HepG2 (cell line): ENCODE results near the gene SYNM. TPM values are rescaled to one million over a fixed set of nuclear protein-coding genes. Genes with fewer than 3 reads are reported as not detected.

Source experiments
- ATF6 ChIP-seq: sonication (generic); formaldehyde crosslinking; conservative IDR thresholded peaks from 2 replicates; pipeline ENCODE4 v1.4.0; 2020; ENCODE audit warnings: missing genetic modification reagents
- ATRX ChIP-seq: sonication (generic); formaldehyde crosslinking; IDR thresholded peaks from 2 replicates; pipeline ENCODE4 v1.4.0; 2020; ENCODE audit warnings: missing genetic modification reagents, borderline replicate concordance
- FIP1L1 ChIP-seq: fragments of 200-400 bp; formaldehyde crosslinking; IDR thresholded peaks from 2 replicates; pipeline ENCODE4 v1.6.1; 2018; ENCODE audit warnings: low read depth, mild to moderate bottlenecking, low read length, moderate library complexity, borderline replicate concordance; ENCODE audit not compliant: insufficient read depth
- FOXA3 ChIP-seq: IDR thresholded peaks from 2 replicates; pipeline ENCODE4 v1.6.1; 2016; ENCODE audit warnings: missing genetic modification reagents, missing compliant biosample characterization
- GABPA ChIP-seq, 2 experiments: IDR thresholded peaks; 2 replicates each; pipeline ENCODE4 v1.6.1; 2011 to 2016; ENCODE audit warnings: low read depth in 2 of 2, low read length in 1 of 2, missing biosample characterization in 1 of 2, missing genetic modification characterization in 1 of 2
- GZF1 ChIP-seq: sonication (generic); formaldehyde crosslinking; IDR thresholded peaks from 2 replicates; pipeline ENCODE4 v1.5.1; 2020; ENCODE audit warnings: mild to moderate bottlenecking, missing genetic modification reagents
- IKZF5 ChIP-seq: IDR thresholded peaks from 2 replicates; pipeline ENCODE4 v1.6.1; 2018; ENCODE audit warnings: missing genetic modification reagents, mild to moderate bottlenecking, missing compliant biosample characterization
- MAX ChIP-seq: IDR thresholded peaks from 2 replicates; pipeline ENCODE4 v1.6.1; 2012; ENCODE audit warnings: inconsistent platforms
- MZF1 ChIP-seq: sonication (generic); formaldehyde crosslinking; IDR thresholded peaks from 2 replicates; pipeline ENCODE4 v1.8.1; 2023; ENCODE audit warnings: mild to moderate bottlenecking, missing genetic modification reagents, borderline replicate concordance
- PAF1 ChIP-seq: IDR thresholded peaks from 2 replicates; pipeline ENCODE4 v1.6.1; 2016; ENCODE audit warnings: missing genetic modification reagents, missing compliant biosample characterization
- ZHX1 ChIP-seq: sonication (generic); formaldehyde crosslinking; IDR thresholded peaks from 2 replicates; pipeline ENCODE4 v1.8.1; 2022; ENCODE audit warnings: low read depth, mild to moderate bottlenecking, missing genetic modification reagents
- ZNF101 ChIP-seq: sonication (generic); formaldehyde crosslinking; IDR thresholded peaks from 2 replicates; pipeline ENCODE4 v1.4.0; 2020; ENCODE audit warnings: mild to moderate bottlenecking, low read depth, missing genetic modification reagents, borderline replicate concordance
- ZNF136 ChIP-seq: sonication (generic); formaldehyde crosslinking; IDR thresholded peaks from 2 replicates; pipeline ENCODE4 v1.8.1; 2022; ENCODE audit warnings: low read depth, mild to moderate bottlenecking, moderate library complexity, missing genetic modification reagents
- ZNF276 ChIP-seq: sonication (generic); formaldehyde crosslinking; IDR thresholded peaks from 2 replicates; pipeline ENCODE4 v1.4.0; 2020; ENCODE audit warnings: mild to moderate bottlenecking, low read depth, missing genetic modification reagents
- ZNF761 ChIP-seq: sonication (generic); formaldehyde crosslinking; conservative IDR thresholded peaks from 2 replicates; pipeline ENCODE4 v1.4.0; 2020; ENCODE audit warnings: mild to moderate bottlenecking, missing genetic modification reagents
- ZSCAN22 ChIP-seq: sonication (generic); formaldehyde crosslinking; IDR thresholded peaks from 2 replicates; pipeline ENCODE4 v1.4.0; 2020; ENCODE audit warnings: mild to moderate bottlenecking, missing genetic modification reagents
- polyA plus RNA-seq, 8 experiments: library from polyadenylated mRNA; depleted of rRNA in 3 of 8; stranded (reverse) in 7 of 8; unstranded in 1 of 8; fragments of >200 nt; fragmentation: Illumina TruSeq in 4 of 8; extraction: Trizol in 4 of 8; gene quantifications; 2 replicates each; pipeline versions ENCODE4 v1.2.1 to v1.2.3, GENCODE V29; 2011 to 2016; ENCODE audit warnings: low read depth in 4 of 8, missing spikeins in 1 of 8, mixed read lengths in 1 of 8; ENCODE audit not compliant: insufficient read depth in 1 of 8
- total RNA-seq, 5 experiments: library from RNA; depleted of rRNA; stranded (reverse); fragments of >200 nt; fragmentation: Illumina TruSeq; extraction: Trizol; gene quantifications; 2 replicates each; pipeline ENCODE4 v1.2.3, GENCODE V29; 2016; ENCODE audit warnings: low read depth in 1 of 5
- TF ChIP-seq, protein P1 (sequence below): sonication (generic); formaldehyde crosslinking; IDR thresholded peaks from 2 replicates; pipeline ENCODE4 v1.4.0; 2020; ENCODE audit warnings: missing genetic modification reagents, mild to moderate bottlenecking, borderline replicate concordance
- TF ChIP-seq, protein P2 (sequence below): IDR thresholded peaks from 2 replicates; pipeline ENCODE4 v1.6.1; 2016; ENCODE audit warnings: low read depth

SYNM gene
- total and polyA plus RNA-seq, 2 of the 13 experiments (the other 11 are each of a cell fraction or from before 2014, with no cell fraction given): 1.1 to 3.7 TPM

DNA sequence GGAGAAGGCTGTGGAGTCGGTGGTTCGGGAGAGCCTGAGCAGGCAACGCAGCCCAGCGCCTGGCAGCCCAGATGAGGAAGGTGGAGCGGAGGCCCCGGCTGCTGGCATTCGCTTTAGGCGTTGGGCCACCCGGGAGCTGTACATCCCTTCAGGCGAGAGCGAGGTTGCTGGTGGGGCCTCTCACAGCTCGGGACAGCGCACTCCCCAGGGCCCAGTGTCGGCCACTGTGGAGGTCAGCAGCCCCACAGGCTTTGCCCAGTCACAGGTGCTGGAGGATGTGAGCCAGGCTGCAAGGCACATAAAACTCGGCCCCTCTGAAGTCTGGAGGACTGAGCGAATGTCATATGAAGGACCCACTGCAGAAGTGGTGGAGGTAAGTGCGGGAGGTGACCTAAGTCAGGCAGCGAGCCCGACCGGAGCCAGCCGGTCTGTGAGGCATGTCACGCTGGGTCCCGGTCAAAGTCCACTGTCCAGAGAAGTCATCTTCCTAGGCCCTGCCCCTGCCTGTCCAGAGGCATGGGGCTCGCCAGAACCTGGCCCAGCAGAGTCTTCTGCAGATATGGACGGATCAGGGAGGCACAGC lies 26.7 kb downstream of the SYNM start (continued):
- TF ChIP-seq, protein P1, sequence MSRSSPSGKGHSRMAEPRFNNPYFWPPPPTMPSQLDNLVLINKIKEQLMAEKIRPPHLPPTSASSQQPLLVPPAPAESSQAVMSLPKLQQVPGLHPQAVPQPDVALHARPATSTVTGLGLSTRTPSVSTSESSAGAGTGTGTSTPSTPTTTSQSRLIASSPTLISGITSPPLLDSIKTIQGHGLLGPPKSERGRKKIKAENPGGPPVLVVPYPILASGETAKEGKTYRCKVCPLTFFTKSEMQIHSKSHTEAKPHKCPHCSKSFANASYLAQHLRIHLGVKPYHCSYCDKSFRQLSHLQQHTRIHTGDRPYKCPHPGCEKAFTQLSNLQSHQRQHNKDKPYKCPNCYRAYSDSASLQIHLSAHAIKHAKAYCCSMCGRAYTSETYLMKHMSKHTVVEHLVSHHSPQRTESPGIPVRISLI: no peak
- TF ChIP-seq ZNF136 (CRISPR knock-in tag) (no peak), PAF1 (CRISPR knock-in tag) (no peak), ZNF101 (CRISPR knock-in tag) (no peak), ATF6 (CRISPR knock-in tag) (no peak), ATRX (CRISPR knock-in tag) (no peak), IKZF5 (no peak), GZF1 (no peak), MAX (peak; percentile 68), ZNF276 (CRISPR knock-in tag) (no peak), GABPA (IDR thresholded peaks at IDR 0.05; ENCODE audit: low read depth, low read length) (no peak), GABPA (CRISPR knock-in tag; IDR thresholded peaks at IDR 0.05; ENCODE audit: low read depth) (no peak), FIP1L1 (no peak), MZF1 (CRISPR knock-in tag) (no peak), FOXA3 (CRISPR knock-in tag) (no peak), ZSCAN22 (CRISPR knock-in tag) (no peak), ZNF761 (CRISPR knock-in tag) (no peak), ZHX1 (CRISPR knock-in tag) (no peak)
- TF ChIP-seq, protein P2, sequence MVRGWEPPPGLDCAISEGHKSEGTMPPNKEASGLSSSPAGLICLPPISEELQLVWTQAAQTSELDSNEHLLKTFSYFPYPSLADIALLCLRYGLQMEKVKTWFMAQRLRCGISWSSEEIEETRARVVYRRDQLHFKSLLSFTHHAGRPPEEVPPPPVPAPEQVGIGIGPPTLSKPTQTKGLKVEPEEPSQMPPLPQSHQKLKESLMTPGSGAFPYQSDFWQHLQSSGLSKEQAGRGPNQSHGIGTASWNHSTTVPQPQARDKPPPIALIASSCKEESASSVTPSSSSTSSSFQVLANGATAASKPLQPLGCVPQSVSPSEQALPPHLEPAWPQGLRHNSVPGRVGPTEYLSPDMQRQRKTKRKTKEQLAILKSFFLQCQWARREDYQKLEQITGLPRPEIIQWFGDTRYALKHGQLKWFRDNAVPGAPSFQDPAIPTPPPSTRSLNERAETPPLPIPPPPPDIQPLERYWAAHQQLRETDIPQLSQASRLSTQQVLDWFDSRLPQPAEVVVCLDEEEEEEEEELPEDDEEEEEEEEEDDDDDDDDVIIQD (CRISPR knock-in tag): peak; percentile 59; the same call in 1 of the 2 replicates
